ENCODE results near the gene ECSIT.
"Not testable (repeated sequence)": the region's sequence is repeated elsewhere in the genome, so short reads cannot be mapped to it uniquely, and the experiment has no call there.

GRCh38 chr19:11458912-11459311 is 70.0 kb downstream of the ECSIT start:
- TF ChIP-seq CTCF (IDR thresholded peaks at IDR 0.05; ENCODE audit: poor library complexity, severe bottlenecking); POLR2AphosphoS5 (IDR thresholded peaks at IDR 0.05); REST (IDR thresholded peaks at IDR 0.05; ENCODE audit: borderline replicate concordance); SMC3 (conservative IDR thresholded peaks at IDR 0.05; ENCODE audit: poor library complexity); MXI1 (conservative IDR thresholded peaks at IDR 0.05; ENCODE audit: poor library complexity, severe bottlenecking); TAF1 (IDR thresholded peaks at IDR 0.05; ENCODE audit: low read depth); RAD21 (conservative IDR thresholded peaks at IDR 0.05): not testable (repeated sequence)

Measured in neural cell (in vitro differentiated cells).